ENCODE measurements around the gene MOCS3. TPM values are rescaled to one million over a fixed set of nuclear protein-coding genes. Genes with fewer than 3 reads are reported as not detected.
A peak's percentile ranks its signal among the peaks of the same experiment; 100 is the strongest.

MOCS3 gene
- total RNA-seq, 1 experiment from 2014 or later: 13.2 TPM

DNA sequence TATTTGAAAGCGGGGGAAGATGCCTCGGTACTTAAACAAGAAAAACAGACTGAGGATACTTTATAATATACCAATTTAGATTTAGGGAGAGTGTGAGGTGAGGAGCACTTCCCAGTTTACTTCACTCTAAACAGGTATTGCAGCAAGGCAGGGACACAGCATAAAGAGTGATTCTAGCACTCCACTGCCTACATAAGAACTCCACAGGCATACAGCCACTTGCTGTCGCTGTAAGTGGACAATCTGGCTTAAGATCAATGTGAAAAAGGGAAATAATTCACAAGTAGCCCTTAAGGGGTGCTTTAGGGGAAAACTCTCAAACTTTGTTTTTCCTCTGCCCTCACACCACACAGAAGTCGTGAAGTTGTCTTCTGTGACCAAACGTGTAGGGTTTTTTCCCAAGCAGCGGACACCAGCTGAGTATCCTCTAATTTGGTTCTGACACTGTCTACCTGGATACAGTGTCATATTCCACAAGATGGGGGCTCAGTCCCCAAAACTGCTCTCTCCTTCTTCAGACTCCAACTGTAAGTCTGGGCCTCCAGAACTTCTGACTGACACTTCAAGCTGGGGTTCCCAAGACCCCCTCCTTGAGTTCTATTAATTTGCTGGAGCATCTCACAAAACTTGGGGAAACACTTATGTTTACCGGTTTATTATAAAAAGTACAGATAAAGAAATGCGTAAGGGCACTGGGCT lies 36.7 kb upstream of the MOCS3 start:
- no peak for DNase-seq
- intact Hi-C loops (cut with micrococcal nuclease; ENCODE audit: unreplicated experiment): no loop called here
- ChIA-PET CTCF (interaction anchor here (0.5 to 1.4 kb wide), 4 partner anchors 27 to 620 kb away, joined by 3 to 6 read pairs (median 4); partner anchors contain the start of genes BCAS4 and NFATC2), POLR2A (interaction anchor here (0.6 to 0.7 kb wide), 2 partner anchors 9 to 19 kb away, joined by 6 to 7 read pairs; partner anchors contain the start of gene ADNP)
- Mint-ChIP-seq H3K4me3 (ENCODE audit: unreplicated experiment) (no peak overlapping the region), H3K27ac (ENCODE audit: unreplicated experiment) (peak overlapping the region; percentile 58), H3K4me1 (ENCODE audit: low read depth, unreplicated experiment) (peaks cover 41% of the 10 kb centered on the region), H3K9me3 (ENCODE audit: unreplicated experiment) (no peaks in the 10 kb centered on the region), H3K36me3 (ENCODE audit: insufficient read depth, unreplicated experiment) (peaks cover 99% of the 10 kb centered on the region), H3K27me3 (ENCODE audit: insufficient read depth, unreplicated experiment) (no peaks in the 10 kb centered on the region)
- H3K4me1 ChIP-seq: peaks cover 15% of the 10 kb centered on the region
- no peaks in the 10 kb centered on the region for H3K27me3 ChIP-seq (replicated peaks; ENCODE audit: control insufficient read depth, insufficient read depth, low read length)
- H3K36me3 ChIP-seq (ENCODE audit: control insufficient read depth, insufficient read depth, low read length): peaks cover 1% of the 10 kb centered on the region; the same call in 1 of the 2 replicates
- H3K4me3 ChIP-seq (ENCODE audit: low read depth, low read length): no peak overlapping the region
- no peaks in the 10 kb centered on the region for H3K9me3 ChIP-seq
- TF ChIP-seq, protein P1, sequence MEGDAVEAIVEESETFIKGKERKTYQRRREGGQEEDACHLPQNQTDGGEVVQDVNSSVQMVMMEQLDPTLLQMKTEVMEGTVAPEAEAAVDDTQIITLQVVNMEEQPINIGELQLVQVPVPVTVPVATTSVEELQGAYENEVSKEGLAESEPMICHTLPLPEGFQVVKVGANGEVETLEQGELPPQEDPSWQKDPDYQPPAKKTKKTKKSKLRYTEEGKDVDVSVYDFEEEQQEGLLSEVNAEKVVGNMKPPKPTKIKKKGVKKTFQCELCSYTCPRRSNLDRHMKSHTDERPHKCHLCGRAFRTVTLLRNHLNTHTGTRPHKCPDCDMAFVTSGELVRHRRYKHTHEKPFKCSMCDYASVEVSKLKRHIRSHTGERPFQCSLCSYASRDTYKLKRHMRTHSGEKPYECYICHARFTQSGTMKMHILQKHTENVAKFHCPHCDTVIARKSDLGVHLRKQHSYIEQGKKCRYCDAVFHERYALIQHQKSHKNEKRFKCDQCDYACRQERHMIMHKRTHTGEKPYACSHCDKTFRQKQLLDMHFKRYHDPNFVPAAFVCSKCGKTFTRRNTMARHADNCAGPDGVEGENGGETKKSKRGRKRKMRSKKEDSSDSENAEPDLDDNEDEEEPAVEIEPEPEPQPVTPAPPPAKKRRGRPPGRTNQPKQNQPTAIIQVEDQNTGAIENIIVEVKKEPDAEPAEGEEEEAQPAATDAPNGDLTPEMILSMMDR (IDR thresholded peaks at IDR 0.05; ENCODE audit: insufficient read depth in 1 of 2, low read depth in 1 of 2, low read length in 1 of 2, severe bottlenecking in 1 of 2, unreplicated experiment in 1 of 2): no peak
- BruUV-seq (replicated peaks): no TSS peak

DNA sequence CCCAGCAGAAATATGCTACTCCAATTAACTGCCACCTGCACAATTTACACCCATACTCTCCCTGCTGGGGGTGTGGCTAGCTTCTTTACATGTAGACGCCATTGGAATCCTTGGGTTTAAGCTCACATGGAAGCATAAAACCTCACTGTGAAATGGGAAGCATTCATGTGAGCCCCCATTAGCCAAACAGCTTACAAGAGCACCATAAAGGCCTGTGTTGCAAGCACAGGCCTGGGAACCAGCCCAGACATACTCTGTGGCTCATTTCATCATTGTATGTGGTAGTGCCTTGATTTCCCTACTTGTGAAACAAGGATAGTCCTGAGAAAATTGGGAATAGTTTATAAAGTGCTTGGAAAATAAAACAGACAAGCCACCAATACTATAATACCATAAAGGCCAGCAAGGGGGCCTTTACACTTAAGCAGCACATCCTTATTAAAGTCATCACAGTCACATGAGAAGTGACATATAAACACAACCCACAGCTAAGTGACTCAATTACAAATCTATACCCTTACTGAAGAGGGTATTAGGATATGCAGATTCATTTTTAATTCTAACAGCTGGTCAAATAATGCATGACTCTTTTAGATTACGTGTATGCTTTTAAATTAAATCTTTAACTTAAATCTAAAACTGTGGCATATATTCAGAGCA lies 34.2 kb upstream of the MOCS3 start:
- no peaks in the 10 kb centered on the region for H3K27me3 Mint-ChIP-seq (ENCODE audit: insufficient read depth, unreplicated experiment)
- H3K4me1 Mint-ChIP-seq (ENCODE audit: low read depth, unreplicated experiment): peaks cover 44% of the 10 kb centered on the region
- Histone ChIP-seq H3K4me3 (ENCODE audit: low read depth, low read length) (no peak overlapping the region), H3K27me3 (replicated peaks; ENCODE audit: control insufficient read depth, insufficient read depth, low read length) (no peaks in the 10 kb centered on the region), H3K36me3 (ENCODE audit: control insufficient read depth, insufficient read depth, low read length) (peaks cover 5% of the 10 kb centered on the region), H3K4me1 (peaks cover 22% of the 10 kb centered on the region), H3K9me3 (no peaks in the 10 kb centered on the region)
- DNase-seq: no peak
- TF ChIP-seq, protein P1 (IDR thresholded peaks at IDR 0.05; ENCODE audit: insufficient read depth in 1 of 2, low read depth in 1 of 2, low read length in 1 of 2, severe bottlenecking in 1 of 2, unreplicated experiment in 1 of 2): no peak
- intact Hi-C loops (cut with micrococcal nuclease; ENCODE audit: unreplicated experiment): no loop called here
- no peaks in the 10 kb centered on the region for H3K9me3 Mint-ChIP-seq (ENCODE audit: unreplicated experiment)
- no peak overlapping the region for H3K27ac Mint-ChIP-seq (ENCODE audit: unreplicated experiment)
- ChIA-PET POLR2A (interaction anchor here (0.9 to 1.0 kb wide), 3 partner anchors 8 to 34 kb away, joined by 3 read pairs; partner anchors contain the start of gene DPM1), CTCF (interaction anchor here (0.8 kb wide), 1 partner anchor 13 kb away, joined by 3 read pairs; no protein-coding TSS in a partner anchor)
- H3K4me3 Mint-ChIP-seq (ENCODE audit: unreplicated experiment): no peak overlapping the region
- H3K36me3 Mint-ChIP-seq (ENCODE audit: insufficient read depth, unreplicated experiment): peaks cover 100% of the 10 kb centered on the region
- BruUV-seq (replicated peaks): no TSS peak

DNA sequence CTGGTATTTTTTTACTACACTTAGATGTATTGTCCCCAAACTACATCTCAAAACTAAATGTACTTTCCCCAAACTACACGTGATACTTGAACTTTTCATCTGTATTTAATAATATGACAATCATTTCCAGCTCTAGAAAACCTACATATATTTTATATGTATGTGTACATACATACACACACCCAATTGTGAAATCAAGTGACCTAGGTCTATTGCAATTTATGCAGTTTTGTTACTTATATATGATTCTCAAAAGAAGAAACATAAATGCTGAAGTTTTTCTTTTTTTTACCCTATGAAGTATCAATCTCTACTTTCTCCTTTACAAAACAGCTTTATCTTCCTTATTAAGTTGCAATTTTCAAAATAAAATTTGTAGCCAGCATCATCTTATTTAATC lies 32.1 kb upstream of the MOCS3 start:
- H3K4me1 ChIP-seq: peaks cover 22% of the 10 kb centered on the region
- H3K4me3 Mint-ChIP-seq (ENCODE audit: unreplicated experiment): no peak overlapping the region
- no peaks in the 10 kb centered on the region for H3K27me3 ChIP-seq (replicated peaks; ENCODE audit: control insufficient read depth, insufficient read depth, low read length)
- ChIA-PET POLR2A (no interaction called here), CTCF (interaction anchor here (1.9 kb wide), 1 partner anchor 132 kb away, joined by 7 read pairs; the partner anchor contains the start of gene BCAS4)
- TF ChIP-seq, protein P1 (IDR thresholded peaks at IDR 0.05; ENCODE audit: insufficient read depth in 1 of 2, low read depth in 1 of 2, low read length in 1 of 2, severe bottlenecking in 1 of 2, unreplicated experiment in 1 of 2): no peak
- no peak overlapping the region for H3K27ac Mint-ChIP-seq (ENCODE audit: unreplicated experiment)
- H3K4me1 Mint-ChIP-seq (ENCODE audit: low read depth, unreplicated experiment): peaks cover 42% of the 10 kb centered on the region
- intact Hi-C loops (cut with micrococcal nuclease; ENCODE audit: unreplicated experiment): no loop called here
- H3K36me3 Mint-ChIP-seq (ENCODE audit: insufficient read depth, unreplicated experiment): peaks cover 100% of the 10 kb centered on the region
- BruUV-seq (replicated peaks): no TSS peak
- DNase-seq: no peak
- H3K9me3 Mint-ChIP-seq (ENCODE audit: unreplicated experiment): no peaks in the 10 kb centered on the region
- H3K36me3 ChIP-seq (ENCODE audit: control insufficient read depth, insufficient read depth, low read length): peaks cover 5% of the 10 kb centered on the region
- H3K27me3 Mint-ChIP-seq (ENCODE audit: insufficient read depth, unreplicated experiment): no peaks in the 10 kb centered on the region
- H3K9me3 ChIP-seq: no peaks in the 10 kb centered on the region
- H3K4me3 ChIP-seq (ENCODE audit: low read depth, low read length): no peak overlapping the region

All from Caco-2 (cell line).